Stimulated activated CD8-positive, alpha-beta memory T cell treated with anti-CD3 and anti-CD28 coated beads, Interleukin-4, amount 100 ng/mL, for 48 hours (primary cell): ENCODE data around the gene MT1B.
"Not testable (repeated sequence)": the region's sequence is repeated elsewhere in the genome, so short reads cannot be mapped to it uniquely, and the experiment has no call there.

Experiments used
- DNase-seq: peaks from one replicate; pipeline ENCODE4 v3.0.0-alpha.2; 2020

The MT1B gene

GRCh38 chr16:56669840-56670619 lies 18.3 kb downstream of the MT1B start:
- DNase-seq, result no peak

GRCh38 chr16:56670620-56670934 lies 18.9 kb downstream of the MT1B start:
- DNase-seq, result no peak

GRCh38 chr16:56671691-56672090 lies 20.0 kb downstream of the MT1B start:
- not testable (repeated sequence) for DNase-seq

- not testable (repeated sequence) for DNase-seq
These were observed 20.5 kb downstream of the MT1B start for GRCh38 chr16:56672171-56672570.

GRCh38 chr16:56672761-56673536 lies 21.3 kb downstream of the MT1B start:
- no peak for DNase-seq

GRCh38 chr16:56673921-56674320 lies 22.2 kb downstream of the MT1B start:
- no peak for DNase-seq

GRCh38 chr16:56674570-56674969 lies 22.9 kb downstream of the MT1B start:
- DNase-seq, result not testable (repeated sequence)

GRCh38 chr16:56675685-56676210 lies 24.1 kb downstream of the MT1B start:
- peak; percentile 79 for DNase-seq

- DNase-seq, result no peak
These were observed 25.8 kb downstream of the MT1B start for GRCh38 chr16:56677474-56677873.

GRCh38 chr16:56679078-56679730 lies 27.5 kb downstream of the MT1B start:
- no peak for DNase-seq

GRCh38 chr16:56679818-56680217 lies 28.1 kb downstream of the MT1B start:
- no peak for DNase-seq

GRCh38 chr16:56681939-56682702 lies 30.4 kb downstream of the MT1B start, which contains the start of gene MT1X:
Gene MT1X, plus strand, starts transcription at chr16:56682470. Its CDS starts 71 bp downstream, at chr16:56682541.
- peak; percentile 94 for DNase-seq

GRCh38 chr16:56682703-56683397 lies 31.2 kb downstream of the MT1B start:
- DNase-seq, result peak; percentile 41

- DNase-seq, result no peak
These were observed 31.9 kb downstream of the MT1B start for GRCh38 chr16:56683424-56684172.

- no peak for DNase-seq
These were observed 32.7 kb downstream of the MT1B start for GRCh38 chr16:56684256-56684925.

GRCh38 chr16:56684926-56685590 lies 33.4 kb downstream of the MT1B start:
- DNase-seq, result no peak

- no peak for DNase-seq
These were observed 35.1 kb downstream of the MT1B start for GRCh38 chr16:56686758-56687157.

GRCh38 chr16:56688762-56689161 lies 37.1 kb downstream of the MT1B start:
- no peak for DNase-seq

GRCh38 chr16:56689171-56689570 lies 37.5 kb downstream of the MT1B start:
- no peak for DNase-seq
